ENCODE results near the gene TMEM88. TPM values are rescaled to one million over a fixed set of nuclear protein-coding genes. Genes with fewer than 3 reads are reported as not detected.

TMEM88 gene
- total RNA-seq, 1 experiment from 2014 or later, result 0.59 TPM

GRCh38 chr17:7832431-7832830, 22.4 kb upstream of the TMEM88 start:
- DNase-seq (ENCODE audit: extremely low read depth, low read depth), result no peak

GRCh38 chr17:7833011-7833794, 21.7 kb upstream of the TMEM88 start:
- DNase-seq (ENCODE audit: extremely low read depth, low read depth), result no peak

DNA sequence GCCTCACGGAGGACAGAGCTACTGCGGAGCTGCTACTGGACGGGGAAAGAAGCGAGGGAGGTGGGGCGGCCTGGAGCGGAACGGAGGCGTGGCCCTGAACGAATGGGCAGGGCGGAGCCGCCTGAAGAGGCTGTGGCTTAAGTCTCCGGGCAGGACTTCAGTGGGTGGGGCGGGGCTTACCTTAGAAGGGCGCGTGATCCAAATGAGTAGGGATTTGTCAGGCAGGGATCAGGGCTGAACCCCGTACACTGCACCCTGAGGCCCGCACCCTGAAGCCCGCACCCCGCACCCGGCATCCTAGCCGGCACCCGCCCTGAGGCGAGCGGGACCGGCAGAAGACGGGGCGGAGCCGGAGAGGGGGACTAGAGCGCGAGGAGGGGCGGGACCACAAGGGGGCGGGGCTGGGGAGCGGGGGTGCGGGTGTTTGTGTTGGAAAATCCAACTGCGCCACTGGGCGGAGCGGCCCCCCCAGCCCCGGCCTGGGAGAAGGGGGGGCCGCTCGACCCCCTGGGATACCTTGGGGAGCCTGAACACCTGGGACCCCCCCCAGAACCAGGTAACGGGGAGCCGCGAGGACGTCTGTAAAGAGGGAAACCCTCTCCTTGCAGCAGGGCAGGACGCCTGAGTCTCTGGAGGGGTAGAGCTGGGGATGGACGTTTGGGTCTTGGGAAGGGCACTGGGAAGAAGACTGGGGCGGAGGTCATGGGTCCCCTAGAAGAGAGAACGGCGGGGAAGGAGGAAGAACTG, 20.9 kb upstream of the TMEM88 start, which contains the start of gene KDM6B:
Gene KDM6B, plus strand, starts transcription at position 423 of the 747 bp plus-strand sequence. CDS start 11,338 bp downstream, outside the sequence.
- DNase-seq (ENCODE audit: extremely low read depth, low read depth), result peak; percentile 88

DNA sequence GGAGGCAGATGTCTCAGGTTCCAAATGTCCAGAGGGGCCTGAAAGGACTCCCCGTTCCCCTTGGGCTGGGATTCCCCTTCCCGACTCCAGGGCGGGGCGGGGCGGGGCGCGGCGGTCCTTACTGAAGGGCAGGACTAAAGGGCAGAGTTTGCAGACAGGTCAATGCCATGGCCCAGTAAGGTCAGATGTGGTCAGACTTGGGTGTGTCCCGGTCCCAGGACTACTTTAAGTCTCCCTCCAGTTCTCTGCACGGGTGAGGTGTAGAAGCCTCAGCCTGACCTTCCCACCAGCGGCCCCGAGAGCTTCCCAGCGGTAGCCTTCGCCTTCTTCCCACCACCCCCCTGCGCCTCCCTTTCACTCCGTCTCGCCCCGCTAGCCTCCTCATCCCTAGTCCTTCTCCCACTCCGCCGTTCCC, 20.3 kb upstream of the TMEM88 start:
- DNase-seq (ENCODE audit: extremely low read depth, low read depth), result no peak

GRCh38 chr17:7834957-7835813, 19.7 kb upstream of the TMEM88 start:
- peak; percentile 98 for DNase-seq (ENCODE audit: extremely low read depth, low read depth)

DNA sequence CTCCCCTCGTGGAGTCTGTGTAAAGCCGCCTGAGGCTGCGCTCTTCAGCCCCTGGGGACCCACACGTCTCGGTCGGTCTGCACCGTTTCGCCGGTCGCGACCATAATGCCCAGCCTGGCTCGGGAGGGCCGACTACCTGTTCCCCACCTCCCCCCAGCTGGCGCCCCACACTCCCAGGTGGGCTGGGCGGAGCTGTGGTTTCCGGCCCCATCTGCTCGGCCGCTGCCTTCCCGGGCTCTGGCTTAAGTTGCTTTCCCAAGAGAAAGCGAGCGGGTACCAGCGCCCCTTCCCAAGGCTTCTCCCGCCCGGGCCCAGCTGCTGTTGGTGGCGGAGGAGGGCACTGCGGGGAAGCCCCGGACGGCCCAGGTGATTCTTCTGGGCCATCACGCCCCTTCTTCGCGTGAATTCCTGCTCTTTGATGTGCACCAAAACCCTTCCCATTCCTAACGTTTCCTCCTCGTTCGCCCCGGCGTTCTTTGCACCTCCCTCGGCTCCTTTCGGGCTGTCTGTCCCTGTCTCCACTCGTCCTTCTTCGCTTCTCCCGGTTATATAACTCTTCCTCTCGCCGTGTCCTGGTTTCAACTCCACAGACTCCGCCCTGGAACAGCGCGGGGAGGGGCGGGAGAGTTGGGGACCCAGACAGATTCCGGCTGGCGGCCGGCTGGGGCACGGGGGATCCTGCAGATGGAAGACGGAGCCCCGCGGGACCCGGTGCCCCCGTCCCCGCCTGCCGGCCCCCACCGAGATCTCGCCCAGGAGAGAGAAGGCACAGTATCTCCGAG, 18.9 kb upstream of the TMEM88 start:
- no peak for DNase-seq (ENCODE audit: extremely low read depth, low read depth)

DNA sequence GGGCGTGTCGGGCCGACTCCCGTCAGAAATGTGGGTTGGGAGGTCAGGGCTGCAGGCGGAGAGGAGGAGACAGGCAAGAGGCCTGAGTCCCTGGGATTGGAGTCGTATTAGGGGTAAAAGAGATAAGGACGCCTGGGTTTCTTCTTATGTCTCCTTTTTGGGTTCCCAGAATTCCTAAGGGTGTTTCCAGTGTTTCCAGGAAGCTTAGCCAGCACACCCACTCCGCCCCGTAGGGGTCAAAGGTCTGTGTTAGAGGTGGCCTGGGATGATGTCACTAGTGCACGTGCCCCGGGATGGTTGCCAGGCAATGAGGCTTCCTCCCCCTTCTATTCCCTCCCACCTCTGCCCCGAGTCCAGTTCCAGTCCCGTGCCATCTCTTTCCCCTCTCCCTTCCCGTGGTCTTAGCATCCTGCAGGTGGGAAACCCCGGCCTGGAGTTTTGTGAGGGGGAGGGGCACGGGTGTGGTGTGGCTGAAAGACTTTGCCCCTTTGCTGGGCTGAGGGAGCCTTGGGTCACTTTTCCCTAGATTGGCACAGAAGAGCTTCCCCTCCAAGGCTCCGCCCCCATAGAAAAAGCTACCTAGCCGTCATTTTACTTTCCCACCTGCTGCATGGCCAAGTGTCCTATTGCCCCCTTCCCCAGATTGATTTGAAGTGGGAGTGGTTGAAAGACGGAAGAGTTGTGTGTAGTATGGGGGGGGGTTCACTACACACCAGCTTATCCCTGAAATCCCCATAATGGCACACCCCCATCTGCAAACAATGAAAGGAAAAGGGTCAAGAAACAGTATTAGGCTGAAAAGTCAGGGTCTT, 18.1 kb upstream of the TMEM88 start:
- DNase-seq (ENCODE audit: extremely low read depth, low read depth), result peak; percentile 97

- DNase-seq (ENCODE audit: extremely low read depth, low read depth), result no peak
These were observed 17.3 kb upstream of the TMEM88 start for GRCh38 chr17:7837408-7838088.

DNA sequence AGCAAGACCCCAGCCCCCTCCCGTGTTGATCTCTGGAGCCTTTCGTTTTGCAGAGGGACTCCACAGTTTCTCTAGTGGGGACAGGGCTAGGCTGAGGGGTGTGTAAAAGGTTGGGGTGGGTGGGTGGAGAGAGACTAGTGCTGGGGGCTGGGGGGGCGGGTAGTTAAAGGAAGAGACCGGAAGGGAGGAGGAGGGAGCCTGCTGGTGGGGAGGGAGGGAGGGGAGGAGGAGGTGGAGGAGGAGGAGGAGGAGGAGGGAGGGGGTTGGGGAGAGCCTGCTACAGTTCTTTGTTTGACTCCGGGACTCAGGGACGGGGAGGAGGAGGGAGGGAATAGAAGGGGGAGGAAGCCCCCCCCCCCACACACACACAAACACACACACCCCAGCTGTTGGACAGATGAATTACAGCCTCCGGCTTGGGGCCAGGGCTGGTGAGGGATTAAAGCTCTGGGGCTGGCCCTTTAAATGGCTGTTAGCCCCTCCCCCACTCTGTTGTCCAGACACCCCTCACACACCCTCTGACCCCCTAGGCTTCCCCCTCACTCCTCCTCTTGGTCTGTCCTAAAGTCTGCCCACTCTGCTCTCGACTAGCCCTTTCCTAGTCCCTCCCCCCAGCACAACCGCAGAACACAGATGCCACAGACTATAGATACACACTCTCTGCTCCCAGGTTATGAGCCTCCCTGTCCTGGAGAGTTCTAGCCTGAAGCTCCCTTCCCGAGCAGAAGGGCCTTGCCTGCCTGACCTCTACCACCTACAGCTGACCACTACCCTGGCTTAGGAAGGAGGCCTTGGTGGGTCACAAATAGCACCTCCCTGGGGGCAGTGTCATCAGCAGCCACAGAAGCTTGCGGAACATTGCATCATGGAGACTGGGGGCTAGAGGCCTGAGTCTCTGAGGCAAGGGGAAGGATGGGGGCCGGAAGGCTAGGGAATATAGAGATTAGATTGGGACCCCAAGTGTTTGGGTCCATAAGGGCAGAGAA, 16.5 kb upstream of the TMEM88 start:
- peak; percentile 87 for DNase-seq (ENCODE audit: extremely low read depth, low read depth)

GRCh38 chr17:7839190-7839875, 15.5 kb upstream of the TMEM88 start:
- DNase-seq (ENCODE audit: extremely low read depth, low read depth), result no peak

- DNase-seq (ENCODE audit: extremely low read depth, low read depth), result no peak
These were observed 15.0 kb upstream of the TMEM88 start for GRCh38 chr17:7839876-7840261.

GRCh38 chr17:7840441-7840840, 14.4 kb upstream of the TMEM88 start:
- no peak for DNase-seq (ENCODE audit: extremely low read depth, low read depth)

DNA sequence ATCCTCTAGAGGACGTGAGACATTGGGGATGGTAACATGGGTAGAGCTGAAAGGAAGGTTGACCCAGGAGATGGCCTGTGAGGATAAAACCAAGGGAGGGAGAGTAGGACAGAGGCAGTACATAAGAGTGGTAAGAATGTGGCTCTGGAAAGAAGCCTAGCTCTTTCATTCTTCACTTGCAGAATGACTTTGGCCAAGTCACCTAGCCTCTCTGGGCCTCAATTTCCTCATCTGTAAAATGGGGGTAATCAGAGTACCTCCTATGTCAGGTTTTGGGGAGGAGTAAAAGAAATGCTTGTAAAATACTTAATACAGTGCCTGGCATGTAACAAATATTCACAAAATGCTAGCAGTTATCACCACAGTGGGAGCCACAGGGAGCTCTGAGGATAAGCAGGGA, 14.0 kb upstream of the TMEM88 start:
- DNase-seq (ENCODE audit: extremely low read depth, low read depth), result no peak

- DNase-seq (ENCODE audit: extremely low read depth, low read depth), result peak; percentile 84
These were observed 13.4 kb upstream of the TMEM88 start for GRCh38 chr17:7841396-7841914.

- DNase-seq (ENCODE audit: extremely low read depth, low read depth), result peak; percentile 87
These were observed 12.9 kb upstream of the TMEM88 start for GRCh38 chr17:7841915-7842379.

DNA sequence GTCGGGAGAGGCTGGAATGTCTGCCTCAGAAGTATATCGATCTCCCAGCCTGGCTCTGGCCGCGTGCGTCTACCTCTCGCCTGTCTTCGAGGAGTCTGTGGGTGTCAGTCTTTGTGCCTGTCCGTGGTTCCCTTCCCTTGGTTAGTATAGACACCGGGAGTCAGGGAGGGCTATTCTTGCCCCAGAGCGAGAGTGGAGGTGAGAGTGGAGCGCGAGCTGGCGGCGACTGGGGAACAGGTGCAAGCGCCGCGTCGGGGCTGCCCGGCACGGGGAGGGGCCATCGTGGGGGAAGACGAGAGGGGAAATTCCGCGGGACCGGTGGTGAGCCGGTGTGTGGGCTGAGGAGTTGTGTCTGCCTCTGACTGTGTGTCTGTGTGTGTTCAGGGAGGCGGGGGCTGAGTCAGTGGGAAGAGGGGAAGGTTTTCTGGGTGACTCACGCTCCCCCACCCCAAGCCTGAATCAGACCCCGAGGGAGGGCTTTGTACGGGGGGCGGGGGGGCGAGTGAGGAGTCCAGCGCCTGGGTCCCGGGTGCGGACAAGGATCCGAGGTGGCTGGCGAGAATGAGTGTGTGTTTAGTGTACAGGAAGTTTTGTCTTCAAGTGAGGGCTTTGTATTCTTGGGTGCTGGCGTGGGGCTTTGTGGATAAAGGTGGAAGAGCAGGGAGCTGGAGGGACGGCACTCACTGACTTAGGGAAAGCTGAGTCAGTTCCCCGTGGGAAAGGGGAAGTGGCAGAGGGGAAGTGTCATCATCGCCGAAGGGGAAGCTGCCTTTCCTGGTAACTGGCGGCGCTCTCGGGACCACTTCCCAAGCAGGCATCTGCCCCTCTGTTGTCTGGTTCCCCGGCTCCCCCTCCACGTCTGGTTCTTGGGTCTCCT, 12.2 kb upstream of the TMEM88 start:
- peak; percentile 86 for DNase-seq (ENCODE audit: extremely low read depth, low read depth)

All from NCI-H460 (cell line).